GM04503 (cell line): Measurements from ENCODE around the gene OR4A47.
"Not testable (repeated sequence)": the region's sequence is repeated elsewhere in the genome, so short reads cannot be mapped to it uniquely, and the experiment has no call there.

Experiments used
- DNase-seq: peaks from one replicate; pipeline ENCODE4 v3.0.0-alpha.2; 2012; ENCODE audit warnings: low read depth

The OR4A47 gene, protein sequence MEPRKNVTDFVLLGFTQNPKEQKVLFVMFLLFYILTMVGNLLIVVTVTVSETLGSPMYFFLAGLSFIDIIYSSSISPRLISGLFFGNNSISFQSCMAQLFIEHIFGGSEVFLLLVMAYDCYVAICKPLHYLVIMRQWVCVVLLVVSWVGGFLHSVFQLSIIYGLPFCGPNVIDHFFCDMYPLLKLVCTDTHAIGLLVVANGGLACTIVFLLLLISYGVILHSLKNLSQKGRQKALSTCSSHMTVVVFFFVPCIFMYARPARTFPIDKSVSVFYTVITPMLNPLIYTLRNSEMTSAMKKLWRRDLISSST

GRCh38 chr11:48488493-48488892 is at the start of gene OR4A47:
Gene OR4A47, plus strand, starts transcription at chr11:48488793. Its CDS starts 0 bp downstream, at chr11:48488793.
- DNase-seq = not testable (repeated sequence)

- not testable (repeated sequence) for DNase-seq
Observed at GRCh38 chr11:48455909-48456308, 32.7 kb upstream of the OR4A47 start.

- DNase-seq = not testable (repeated sequence)
Observed at GRCh38 chr11:48473966-48474365, 14.6 kb upstream of the OR4A47 start.

- DNase-seq = not testable (repeated sequence)
Observed at GRCh38 chr11:48474703-48475102, 13.9 kb upstream of the OR4A47 start.

GRCh38 chr11:48506169-48506568 is 17.6 kb downstream of the OR4A47 start:
- DNase-seq = not testable (repeated sequence)

DNA sequence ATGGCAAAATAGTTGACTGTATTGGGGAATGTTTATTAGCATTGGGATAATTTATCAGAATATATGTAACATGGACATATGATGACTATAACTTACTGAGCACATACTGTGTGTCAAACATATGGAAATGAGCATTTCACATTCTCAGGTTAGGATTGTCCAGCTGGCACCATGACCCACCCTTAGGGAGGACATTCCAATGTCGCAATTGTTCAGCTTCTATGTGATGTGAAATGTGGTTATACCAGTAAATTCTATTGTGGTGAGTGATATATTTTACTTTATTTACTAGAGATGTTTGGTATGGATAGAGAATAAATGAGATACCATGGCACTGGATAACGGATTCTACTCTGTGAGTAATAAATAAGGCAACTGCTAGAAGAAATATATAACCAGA is 50.4 kb downstream of the OR4A47 start:
- no peak for DNase-seq
